GM12873 (cell line): Measurements from ENCODE around the gene SH2D6.

Source experiments
- TF ChIP-seq, protein P1 (sequence below): IDR thresholded peaks from 2 replicates; pipeline ENCODE4 v1.5.1; 2012; ENCODE audit warnings: low read depth, mild to moderate bottlenecking, moderate library complexity, low read length, control low read depth; ENCODE audit not compliant: insufficient read depth; ENCODE audit errors: missing control alignments

SH2D6 gene

DNA sequence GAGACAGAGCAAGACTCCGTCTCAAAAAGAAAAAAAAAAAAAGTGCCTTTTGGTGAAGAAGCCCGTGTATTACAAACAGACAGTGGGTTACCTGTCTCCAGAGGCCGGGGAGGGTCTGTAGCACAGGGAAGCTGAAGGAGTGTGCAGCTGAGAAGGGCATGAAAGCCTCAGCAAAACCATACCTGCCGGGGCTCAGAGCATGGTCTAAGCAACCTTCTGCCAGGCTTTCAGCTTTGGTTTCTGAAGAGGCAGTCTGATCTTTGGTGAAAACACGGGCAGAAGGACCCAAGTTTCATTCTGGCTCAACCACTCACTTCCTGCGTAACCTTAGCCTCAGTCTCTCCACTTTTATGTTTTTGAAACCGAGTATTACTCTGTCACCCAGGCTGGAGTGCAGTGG, 21.5 kb downstream of the SH2D6 start:
- TF ChIP-seq, protein P1, sequence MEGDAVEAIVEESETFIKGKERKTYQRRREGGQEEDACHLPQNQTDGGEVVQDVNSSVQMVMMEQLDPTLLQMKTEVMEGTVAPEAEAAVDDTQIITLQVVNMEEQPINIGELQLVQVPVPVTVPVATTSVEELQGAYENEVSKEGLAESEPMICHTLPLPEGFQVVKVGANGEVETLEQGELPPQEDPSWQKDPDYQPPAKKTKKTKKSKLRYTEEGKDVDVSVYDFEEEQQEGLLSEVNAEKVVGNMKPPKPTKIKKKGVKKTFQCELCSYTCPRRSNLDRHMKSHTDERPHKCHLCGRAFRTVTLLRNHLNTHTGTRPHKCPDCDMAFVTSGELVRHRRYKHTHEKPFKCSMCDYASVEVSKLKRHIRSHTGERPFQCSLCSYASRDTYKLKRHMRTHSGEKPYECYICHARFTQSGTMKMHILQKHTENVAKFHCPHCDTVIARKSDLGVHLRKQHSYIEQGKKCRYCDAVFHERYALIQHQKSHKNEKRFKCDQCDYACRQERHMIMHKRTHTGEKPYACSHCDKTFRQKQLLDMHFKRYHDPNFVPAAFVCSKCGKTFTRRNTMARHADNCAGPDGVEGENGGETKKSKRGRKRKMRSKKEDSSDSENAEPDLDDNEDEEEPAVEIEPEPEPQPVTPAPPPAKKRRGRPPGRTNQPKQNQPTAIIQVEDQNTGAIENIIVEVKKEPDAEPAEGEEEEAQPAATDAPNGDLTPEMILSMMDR, result no peak

DNA sequence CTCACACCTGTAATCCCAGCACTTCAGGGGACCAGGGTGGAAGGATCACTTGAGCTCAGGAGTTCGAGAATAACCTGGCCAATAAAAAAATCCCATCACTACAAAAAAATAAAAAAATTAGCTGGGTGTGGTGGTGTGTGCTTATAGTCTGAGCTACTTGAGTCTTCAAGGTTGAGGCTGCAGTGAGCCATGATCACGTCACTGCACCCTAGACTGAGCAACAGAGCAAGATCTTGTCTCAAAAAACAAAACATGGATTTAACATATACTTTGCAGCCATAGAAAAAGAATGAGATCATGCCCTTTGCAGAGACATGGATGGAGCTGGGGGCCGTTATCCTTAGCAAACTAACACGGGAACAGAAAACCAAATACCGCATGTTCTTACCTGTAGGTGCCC, 22.2 kb downstream of the SH2D6 start:
- TF ChIP-seq, protein P1, result no peak

DNA sequence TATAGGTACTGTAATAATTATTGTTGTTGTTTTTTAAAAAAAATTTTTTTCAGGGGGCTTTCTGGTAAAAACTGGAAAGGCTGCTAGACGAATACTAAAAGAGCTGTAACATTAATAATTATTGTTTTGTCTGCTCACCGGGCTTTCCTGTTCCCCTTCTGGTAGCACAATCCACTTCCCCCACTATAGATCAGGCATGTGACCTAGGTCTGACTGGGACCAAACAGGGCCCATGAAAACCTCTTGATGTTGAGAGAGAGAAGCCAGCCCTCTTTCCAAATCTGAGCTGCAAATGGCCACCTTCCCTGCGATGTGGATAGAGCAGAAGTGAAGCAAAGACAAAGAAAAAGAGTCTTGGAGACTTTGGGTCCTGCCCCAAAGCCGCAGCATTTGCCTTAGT, 23.4 kb downstream of the SH2D6 start:
- TF ChIP-seq, protein P1, result no peak

DNA sequence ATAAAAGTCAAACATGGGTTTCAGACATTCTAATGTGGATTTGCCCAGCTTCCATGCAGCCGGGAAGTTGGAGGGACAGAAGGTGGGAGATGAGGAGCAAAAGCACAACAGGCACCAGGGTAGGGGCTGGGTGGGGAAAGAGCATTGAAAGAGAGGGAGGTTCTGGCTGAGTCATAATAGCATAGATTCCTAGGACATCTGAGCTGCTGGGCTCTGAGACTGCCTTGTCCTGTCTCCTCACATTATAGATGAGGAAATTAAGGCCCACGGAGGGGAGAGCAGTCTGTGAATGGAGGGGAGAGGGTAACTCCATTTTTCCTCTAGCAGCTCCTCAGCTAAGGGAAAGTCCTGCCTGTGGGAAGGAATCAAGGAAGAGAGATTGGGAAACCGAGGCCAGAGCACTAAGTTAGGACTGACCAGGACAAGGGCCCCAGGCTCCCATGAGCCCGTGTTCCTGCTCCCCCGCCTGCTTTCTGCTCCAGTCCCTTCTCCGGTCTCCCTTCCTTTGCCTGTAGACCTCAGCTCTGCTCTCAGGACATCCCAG, 26.2 kb downstream of the SH2D6 start:
- TF ChIP-seq, protein P1, result no peak

DNA sequence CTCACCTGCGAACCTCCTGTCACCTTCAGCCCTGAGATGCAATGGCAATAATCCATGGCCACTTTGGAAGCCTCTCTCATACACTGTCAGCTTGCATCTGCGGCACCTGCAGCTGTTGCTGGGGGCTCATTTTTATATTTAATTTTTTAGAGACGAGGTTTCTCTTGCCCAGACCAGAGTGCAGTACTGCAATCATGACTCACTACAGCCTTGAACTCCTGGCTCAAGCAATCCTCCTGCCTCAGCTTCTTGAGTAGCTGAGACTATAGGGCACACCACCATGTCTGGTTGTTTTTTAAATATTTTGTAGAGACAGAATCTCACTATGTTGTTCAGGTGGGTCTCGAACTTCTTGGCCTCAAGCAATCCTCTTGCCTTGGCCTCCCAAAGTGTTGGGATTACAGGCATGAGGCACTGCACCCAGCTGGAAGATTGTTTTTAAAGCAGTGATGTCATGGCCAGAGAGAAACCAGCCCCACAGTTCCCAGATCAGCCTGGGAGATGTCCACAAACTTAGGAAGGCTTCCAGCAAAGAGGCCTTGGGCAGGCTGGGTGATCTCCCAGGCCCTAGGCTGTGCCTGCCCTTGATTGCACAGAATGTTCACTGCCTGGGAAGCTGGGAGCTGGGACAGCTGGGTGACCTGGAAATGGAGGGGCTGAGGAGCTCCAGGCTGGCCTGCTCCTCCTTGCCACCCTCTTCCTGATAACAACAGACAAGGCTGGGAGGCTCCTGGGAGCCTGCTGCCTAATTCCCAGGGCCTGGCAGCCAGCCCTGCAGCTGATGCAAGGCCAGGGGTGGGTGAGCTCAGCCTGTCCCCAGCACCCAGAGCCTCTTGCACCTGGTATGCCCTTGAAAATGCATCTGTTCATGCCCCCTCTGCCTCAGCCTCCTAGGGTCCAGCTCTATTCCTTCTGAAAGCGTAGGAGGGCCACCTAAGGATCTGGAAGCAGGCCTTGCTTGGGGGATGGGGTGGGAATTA, 27.1 kb downstream of the SH2D6 start:
- TF ChIP-seq, protein P1, result no peak

DNA sequence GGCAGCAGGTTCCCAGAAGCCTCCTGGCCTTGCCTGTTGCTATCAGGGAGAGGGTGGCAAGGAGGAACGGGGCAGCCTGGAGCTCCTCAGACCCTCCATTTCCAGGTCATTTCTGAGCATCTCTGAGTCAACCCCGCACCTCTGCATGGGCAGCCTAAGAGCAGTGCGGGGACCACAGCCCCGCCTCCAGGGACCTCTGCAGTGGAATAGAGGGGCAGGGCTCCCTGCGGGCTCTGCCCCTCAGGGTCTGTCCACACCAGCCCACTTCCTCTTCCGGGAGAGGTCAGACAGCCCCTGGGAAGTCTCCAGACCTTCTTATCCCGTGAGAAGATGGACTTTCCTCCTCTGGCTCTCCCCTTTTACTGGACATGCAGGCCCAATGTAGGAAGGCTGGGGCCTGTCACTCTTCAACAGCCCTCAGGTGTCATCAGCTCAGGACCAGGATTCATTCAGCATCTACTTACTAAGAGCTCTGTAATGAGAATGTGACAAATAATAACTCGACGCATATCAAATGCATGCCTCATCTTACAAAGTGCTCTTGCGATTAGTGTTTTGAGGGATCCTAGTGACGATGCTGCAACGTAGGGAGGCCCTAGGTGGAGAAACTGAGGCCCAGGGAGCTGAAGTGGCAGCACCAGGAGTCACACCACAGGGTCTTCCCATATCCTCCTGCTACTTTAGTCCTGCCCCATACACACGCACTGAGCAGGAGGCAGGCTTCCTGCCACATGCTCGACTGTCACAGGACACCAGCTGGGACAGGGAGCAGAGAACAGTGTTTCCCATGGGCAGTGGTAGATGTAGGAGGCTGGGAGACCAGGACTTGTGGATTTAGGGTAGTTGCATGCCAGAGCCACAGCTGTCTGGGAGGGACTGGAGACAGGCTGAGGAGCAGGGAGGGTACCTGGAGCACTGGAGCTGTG, 28.0 kb downstream of the SH2D6 start:
- TF ChIP-seq, protein P1, result no peak

DNA sequence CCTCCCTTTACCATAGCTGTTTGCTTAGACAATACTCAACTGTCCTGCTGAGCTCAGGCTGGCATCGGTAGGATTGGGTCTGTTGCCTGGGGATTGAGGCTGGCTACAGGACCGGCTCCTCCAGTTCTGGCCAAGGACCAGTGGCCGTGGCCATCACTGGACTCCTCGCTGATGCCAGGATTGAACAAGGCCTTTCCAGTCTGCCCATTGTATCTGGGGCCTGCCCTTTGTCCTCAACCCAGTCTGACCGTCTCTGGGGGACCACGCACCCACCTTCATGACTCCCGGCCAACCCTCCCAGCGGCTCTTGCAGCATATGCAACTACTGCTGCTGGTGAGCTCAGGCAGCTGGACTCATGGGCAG, 28.7 kb downstream of the SH2D6 start:
- TF ChIP-seq, protein P1, result no peak
